Measurements from ENCODE around the gene PICALM. TPM values are rescaled to one million over a fixed set of nuclear protein-coding genes. Genes with fewer than 3 reads are reported as not detected.

PICALM gene
- total and polyA plus RNA-seq, 2 of the 8 experiments (the other 6 are each of a cell fraction or from before 2014, with no cell fraction given), result 69.4 to 71.3 TPM

DNA sequence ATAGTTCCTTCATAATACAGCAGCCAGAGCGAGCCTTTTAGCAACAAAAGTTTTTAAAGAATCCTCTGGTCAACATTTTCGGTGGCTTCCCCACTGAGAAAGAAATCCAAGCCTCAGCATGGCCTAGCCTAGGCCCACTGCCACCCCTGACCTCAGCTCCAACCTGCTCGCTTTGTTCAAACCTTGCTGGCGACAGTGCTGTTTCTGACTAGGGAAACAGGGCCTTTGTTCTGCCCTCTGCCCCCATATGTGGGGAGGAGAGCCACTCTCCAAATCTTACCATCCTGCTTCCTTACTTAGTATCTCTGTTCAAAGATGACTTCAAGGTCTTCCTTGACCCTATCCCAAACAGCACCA is 117.9 kb downstream of the PICALM start (continued):
- TF ChIP-seq TAF7 (optimal IDR thresholded peaks at IDR 0.05; ENCODE audit: borderline replicate concordance, low read depth, low read length) (no peak), TBP (IDR thresholded peaks at IDR 0.05; ENCODE audit: low read depth, low read length) (no peak), HDAC2 (IDR thresholded peaks at IDR 0.05; ENCODE audit: borderline replicate concordance in 1 of 2, low read depth in 2 of 2, low read length in 2 of 2) (no peak)
- TF ChIP-seq, protein P1, sequence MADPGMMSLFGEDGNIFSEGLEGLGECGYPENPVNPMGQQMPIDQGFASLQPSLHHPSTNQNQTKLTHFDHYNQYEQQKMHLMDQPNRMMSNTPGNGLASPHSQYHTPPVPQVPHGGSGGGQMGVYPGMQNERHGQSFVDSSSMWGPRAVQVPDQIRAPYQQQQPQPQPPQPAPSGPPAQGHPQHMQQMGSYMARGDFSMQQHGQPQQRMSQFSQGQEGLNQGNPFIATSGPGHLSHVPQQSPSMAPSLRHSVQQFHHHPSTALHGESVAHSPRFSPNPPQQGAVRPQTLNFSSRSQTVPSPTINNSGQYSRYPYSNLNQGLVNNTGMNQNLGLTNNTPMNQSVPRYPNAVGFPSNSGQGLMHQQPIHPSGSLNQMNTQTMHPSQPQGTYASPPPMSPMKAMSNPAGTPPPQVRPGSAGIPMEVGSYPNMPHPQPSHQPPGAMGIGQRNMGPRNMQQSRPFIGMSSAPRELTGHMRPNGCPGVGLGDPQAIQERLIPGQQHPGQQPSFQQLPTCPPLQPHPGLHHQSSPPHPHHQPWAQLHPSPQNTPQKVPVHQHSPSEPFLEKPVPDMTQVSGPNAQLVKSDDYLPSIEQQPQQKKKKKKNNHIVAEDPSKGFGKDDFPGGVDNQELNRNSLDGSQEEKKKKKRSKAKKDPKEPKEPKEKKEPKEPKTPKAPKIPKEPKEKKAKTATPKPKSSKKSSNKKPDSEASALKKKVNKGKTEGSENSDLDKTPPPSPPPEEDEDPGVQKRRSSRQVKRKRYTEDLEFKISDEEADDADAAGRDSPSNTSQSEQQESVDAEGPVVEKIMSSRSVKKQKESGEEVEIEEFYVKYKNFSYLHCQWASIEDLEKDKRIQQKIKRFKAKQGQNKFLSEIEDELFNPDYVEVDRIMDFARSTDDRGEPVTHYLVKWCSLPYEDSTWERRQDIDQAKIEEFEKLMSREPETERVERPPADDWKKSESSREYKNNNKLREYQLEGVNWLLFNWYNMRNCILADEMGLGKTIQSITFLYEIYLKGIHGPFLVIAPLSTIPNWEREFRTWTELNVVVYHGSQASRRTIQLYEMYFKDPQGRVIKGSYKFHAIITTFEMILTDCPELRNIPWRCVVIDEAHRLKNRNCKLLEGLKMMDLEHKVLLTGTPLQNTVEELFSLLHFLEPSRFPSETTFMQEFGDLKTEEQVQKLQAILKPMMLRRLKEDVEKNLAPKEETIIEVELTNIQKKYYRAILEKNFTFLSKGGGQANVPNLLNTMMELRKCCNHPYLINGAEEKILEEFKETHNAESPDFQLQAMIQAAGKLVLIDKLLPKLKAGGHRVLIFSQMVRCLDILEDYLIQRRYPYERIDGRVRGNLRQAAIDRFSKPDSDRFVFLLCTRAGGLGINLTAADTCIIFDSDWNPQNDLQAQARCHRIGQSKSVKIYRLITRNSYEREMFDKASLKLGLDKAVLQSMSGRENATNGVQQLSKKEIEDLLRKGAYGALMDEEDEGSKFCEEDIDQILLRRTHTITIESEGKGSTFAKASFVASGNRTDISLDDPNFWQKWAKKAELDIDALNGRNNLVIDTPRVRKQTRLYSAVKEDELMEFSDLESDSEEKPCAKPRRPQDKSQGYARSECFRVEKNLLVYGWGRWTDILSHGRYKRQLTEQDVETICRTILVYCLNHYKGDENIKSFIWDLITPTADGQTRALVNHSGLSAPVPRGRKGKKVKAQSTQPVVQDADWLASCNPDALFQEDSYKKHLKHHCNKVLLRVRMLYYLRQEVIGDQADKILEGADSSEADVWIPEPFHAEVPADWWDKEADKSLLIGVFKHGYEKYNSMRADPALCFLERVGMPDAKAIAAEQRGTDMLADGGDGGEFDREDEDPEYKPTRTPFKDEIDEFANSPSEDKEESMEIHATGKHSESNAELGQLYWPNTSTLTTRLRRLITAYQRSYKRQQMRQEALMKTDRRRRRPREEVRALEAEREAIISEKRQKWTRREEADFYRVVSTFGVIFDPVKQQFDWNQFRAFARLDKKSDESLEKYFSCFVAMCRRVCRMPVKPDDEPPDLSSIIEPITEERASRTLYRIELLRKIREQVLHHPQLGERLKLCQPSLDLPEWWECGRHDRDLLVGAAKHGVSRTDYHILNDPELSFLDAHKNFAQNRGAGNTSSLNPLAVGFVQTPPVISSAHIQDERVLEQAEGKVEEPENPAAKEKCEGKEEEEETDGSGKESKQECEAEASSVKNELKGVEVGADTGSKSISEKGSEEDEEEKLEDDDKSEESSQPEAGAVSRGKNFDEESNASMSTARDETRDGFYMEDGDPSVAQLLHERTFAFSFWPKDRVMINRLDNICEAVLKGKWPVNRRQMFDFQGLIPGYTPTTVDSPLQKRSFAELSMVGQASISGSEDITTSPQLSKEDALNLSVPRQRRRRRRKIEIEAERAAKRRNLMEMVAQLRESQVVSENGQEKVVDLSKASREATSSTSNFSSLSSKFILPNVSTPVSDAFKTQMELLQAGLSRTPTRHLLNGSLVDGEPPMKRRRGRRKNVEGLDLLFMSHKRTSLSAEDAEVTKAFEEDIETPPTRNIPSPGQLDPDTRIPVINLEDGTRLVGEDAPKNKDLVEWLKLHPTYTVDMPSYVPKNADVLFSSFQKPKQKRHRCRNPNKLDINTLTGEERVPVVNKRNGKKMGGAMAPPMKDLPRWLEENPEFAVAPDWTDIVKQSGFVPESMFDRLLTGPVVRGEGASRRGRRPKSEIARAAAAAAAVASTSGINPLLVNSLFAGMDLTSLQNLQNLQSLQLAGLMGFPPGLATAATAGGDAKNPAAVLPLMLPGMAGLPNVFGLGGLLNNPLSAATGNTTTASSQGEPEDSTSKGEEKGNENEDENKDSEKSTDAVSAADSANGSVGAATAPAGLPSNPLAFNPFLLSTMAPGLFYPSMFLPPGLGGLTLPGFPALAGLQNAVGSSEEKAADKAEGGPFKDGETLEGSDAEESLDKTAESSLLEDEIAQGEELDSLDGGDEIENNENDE (IDR thresholded peaks at IDR 0.05; ENCODE audit: insufficient replicate concordance, low read length), result no peak

All from H1 (cell line).